Measurements from ENCODE around the gene DCC. TPM values are rescaled to one million over a fixed set of nuclear protein-coding genes. Genes with fewer than 3 reads are reported as not detected.

The DCC gene
- polyA plus RNA-seq, 1 of the 3 experiments (the other 2 are of a cell fraction) = 0.20 TPM

- no peaks in the 10 kb centered on the region for H3K4me1 ChIP-seq (ENCODE audit: control insufficient read depth in 1 of 2, insufficient read depth in 2 of 2, low read depth in 1 of 2, low read length in 1 of 2)
Observed at GRCh38 chr18:53426666-53427184, 1086.7 kb downstream of the DCC start.

More at GRCh38 chr18:53426666-53427184, 1086.7 kb downstream of the DCC start:
- no peaks in the 10 kb centered on the region for H3K36me3 ChIP-seq (replicated peaks in 1 of 2; ENCODE audit: control insufficient read depth in 1 of 2, insufficient read depth in 2 of 2, low read length in 1 of 2)
- POLR2A ChIA-PET = no interaction called here
- no peaks in the 10 kb centered on the region for H3K27me3 ChIP-seq (ENCODE audit: insufficient read depth)
- no peaks in the 10 kb centered on the region for H4K20me1 ChIP-seq (ENCODE audit: insufficient read depth)
- no peak overlapping the region for H2AFZ ChIP-seq (ENCODE audit: low read depth)
- TF ChIP-seq GATA2 (CRISPR knock-in tag; IDR thresholded peaks at IDR 0.05) (no peak), CTCF (IDR thresholded peaks at IDR 0.05) (no peak), TCF12 (IDR thresholded peaks at IDR 0.05) (no peak), MAX (IDR thresholded peaks at IDR 0.05; ENCODE audit: low read depth) (no peak), FOXJ3 (CRISPR knock-in tag; IDR thresholded peaks at IDR 0.05) (no peak), RAD21 (IDR thresholded peaks at IDR 0.05; ENCODE audit: low read length) (no peak), USF1 (IDR thresholded peaks at IDR 0.05; ENCODE audit: borderline replicate concordance, low read depth) (no peak), RCOR1 (IDR thresholded peaks at IDR 0.05; ENCODE audit: low read length) (no peak), MXI1 (IDR thresholded peaks at IDR 0.05; ENCODE audit: low read depth, low read length) (no peak), ELF1 (IDR thresholded peaks at IDR 0.05) (no peak), YY1 (IDR thresholded peaks at IDR 0.05; ENCODE audit: low read depth) (no peak), FOSL2 (IDR thresholded peaks at IDR 0.05; ENCODE audit: borderline replicate concordance, low read depth) (no peak)
- TF ChIP-seq, protein P1, sequence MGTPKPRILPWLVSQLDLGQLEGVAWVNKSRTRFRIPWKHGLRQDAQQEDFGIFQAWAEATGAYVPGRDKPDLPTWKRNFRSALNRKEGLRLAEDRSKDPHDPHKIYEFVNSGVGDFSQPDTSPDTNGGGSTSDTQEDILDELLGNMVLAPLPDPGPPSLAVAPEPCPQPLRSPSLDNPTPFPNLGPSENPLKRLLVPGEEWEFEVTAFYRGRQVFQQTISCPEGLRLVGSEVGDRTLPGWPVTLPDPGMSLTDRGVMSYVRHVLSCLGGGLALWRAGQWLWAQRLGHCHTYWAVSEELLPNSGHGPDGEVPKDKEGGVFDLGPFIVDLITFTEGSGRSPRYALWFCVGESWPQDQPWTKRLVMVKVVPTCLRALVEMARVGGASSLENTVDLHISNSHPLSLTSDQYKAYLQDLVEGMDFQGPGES (IDR thresholded peaks at IDR 0.05; ENCODE audit: low read depth, low read length) = no peak
- CTCF ChIA-PET = no interaction called here
- H3K4me3 ChIP-seq (ENCODE audit: low read depth in 2 of 2, low read length in 1 of 2) = no peak overlapping the region
- DNase-seq = no peak
- no peak overlapping the region for H3K27ac ChIP-seq (ENCODE audit: low read depth in 2 of 2, low read length in 1 of 2)
- H3K9me3 ChIP-seq = no peaks in the 10 kb centered on the region
- H3F3A ChIP-seq (replicated peaks; ENCODE audit: insufficient read depth) = no peaks in the 10 kb centered on the region
- no peaks in the 10 kb centered on the region for H3K9me2 ChIP-seq
- no peaks in the 10 kb centered on the region for H3K79me2 ChIP-seq (ENCODE audit: insufficient read depth)
- 21% methylated on average over 6 of the region's 6 CpGs for WGBS (ENCODE audit: low lambda C conversion rate)
- no peak overlapping the region for H3K9ac ChIP-seq
- H3K4me2 ChIP-seq = no peak overlapping the region
